ENCODE data around the gene MAP4K4.
A peak's percentile ranks its signal among the peaks of the same experiment; 100 is the strongest.

MAP4K4 gene

DNA sequence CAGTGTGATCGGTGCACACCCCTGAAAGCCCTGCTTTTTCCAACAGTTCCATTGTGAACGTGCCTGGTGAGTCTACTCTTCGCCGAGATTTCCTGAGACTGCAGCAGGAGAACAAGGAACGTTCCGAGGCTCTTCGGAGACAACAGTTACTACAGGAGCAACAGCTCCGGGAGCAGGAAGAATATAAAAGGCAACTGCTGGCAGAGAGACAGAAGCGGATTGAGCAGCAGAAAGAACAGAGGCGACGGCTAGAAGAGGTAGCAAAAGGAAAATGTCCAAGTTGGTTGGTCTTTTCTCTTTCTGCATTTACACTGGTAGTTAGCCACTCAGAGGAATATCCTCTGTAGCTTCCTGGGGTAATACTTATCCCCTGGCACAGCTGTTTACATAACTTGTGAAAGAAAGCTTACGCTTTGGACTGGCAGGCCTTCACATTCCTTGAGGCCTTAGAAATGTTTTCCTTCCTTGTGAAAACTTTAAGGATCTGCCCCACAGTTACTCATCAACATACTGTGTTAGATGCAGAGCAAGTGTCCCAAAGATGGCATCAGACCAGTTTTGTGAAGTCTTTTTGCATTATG, 146.6 kb downstream of the MAP4K4 start:
- DNase-seq: peak; percentile 67

DNA sequence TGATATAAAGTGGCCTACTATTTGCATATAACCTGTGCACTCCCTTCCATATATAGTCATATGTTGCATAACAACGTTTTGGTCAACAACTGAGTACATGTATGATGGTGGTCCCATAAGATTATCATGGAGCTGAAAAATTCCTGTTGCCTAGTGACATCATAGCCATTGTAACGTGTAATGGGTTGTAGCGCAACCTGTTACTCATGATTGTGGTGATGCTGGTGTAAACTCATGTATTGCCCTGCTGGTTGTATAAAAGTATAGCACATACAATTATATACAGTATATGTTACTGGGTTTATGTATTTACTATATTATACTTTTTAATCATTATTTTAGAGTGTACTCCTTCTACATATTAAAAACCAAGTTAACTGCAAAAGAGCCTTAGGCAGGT, 149.5 kb downstream of the MAP4K4 start:
- DNase-seq: no peak

DNA sequence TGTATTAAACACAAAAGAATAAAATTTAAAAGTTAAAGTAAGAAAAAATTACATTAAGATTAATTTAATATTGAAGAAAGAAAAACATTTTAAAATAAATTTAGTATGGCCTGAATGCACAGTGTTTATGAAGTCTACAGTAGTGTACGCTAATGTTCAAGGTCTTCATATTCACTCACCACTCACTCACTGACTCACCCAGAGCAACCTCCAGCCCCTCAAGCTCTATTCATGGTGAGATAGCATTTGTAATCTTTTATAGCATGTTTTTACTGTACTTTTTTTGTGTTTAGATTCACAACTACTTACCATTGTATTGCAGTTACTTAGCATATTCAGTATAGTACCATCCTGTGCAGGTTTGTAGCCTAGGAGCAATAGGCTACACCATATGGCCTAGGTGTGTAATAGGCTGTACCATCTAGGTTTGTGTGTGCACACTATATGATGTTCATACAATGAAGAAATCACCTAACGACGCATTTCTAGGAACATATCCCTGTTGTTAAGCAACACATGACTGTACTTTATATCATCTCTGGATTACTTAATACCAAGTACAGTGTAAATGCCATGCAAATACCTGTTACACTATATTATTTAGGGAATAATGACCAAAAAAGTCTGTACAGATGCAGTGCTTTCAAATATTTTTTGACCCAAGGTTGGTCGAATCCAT, 150.3 kb downstream of the MAP4K4 start:
- DNase-seq: no peak

DNA sequence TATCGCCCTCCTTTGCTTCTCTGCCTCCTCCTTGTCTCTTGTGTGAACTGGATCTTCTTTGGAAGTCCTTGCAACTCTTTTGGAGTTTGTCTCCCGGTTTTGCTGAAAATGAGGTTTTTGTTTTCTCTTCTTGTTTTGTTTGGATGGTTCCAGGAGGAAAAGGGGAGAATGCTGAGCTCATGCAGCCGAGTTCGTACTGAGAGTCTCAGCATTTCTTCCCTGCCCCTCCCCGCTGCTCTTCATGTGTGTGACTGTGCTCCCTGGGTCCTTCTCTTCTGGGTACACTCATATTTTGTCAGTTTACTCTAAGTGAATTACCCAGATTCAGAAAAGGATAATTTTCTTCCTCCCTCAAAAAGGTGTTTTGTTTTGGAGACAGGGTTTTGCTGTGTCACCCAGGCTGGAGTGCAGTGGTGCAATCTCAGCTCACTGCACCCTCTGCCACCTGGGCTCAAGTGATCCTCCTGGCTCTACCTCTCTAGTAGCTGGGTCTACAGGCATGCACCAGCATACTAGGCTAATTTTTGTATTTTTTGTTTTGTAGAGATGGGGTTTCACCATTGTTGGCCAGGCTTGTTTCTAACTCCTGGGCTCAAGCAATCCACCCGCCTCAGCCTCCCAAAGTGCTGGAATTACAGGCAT, 151.4 kb downstream of the MAP4K4 start:
- DNase-seq: no peak

DNA sequence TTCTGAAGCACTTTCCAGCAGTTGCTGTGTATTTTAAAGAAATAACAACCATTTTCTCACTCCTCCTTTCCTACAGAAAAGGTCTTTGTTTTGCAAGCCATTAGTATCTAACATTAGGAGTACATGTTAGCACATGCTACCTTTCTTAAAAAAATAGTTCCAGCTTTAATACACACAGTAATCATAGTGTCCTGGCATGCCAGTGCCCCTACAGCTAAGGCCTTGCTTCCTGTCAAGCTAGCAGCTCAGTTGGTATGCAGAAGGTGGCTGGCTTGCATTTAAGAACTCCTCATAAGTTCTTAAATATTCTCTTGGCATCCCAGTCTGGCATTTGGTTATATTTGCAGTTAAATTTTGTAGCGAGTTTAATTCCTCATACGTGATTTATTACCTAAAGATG, 152.9 kb downstream of the MAP4K4 start:
- no peak for DNase-seq

DNA sequence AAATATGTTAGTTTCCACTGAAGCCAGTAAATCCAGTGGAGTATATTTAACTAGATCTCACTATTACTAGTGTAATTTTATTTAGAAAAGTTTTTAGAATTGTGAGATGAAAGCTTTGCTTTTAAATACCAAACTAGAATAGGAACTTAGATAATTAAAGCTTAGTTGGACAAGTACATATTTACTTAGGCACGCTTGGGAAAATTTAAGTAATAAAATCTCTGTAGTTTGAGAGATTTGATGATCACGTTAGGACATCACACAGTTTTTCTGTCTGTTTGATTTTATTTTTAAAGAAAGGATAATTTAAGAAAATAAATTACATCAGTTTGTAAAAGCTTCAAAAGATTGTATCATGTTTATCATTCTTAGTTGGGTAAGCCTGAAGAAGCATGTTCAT, 153.5 kb downstream of the MAP4K4 start:
- DNase-seq: no peak

DNA sequence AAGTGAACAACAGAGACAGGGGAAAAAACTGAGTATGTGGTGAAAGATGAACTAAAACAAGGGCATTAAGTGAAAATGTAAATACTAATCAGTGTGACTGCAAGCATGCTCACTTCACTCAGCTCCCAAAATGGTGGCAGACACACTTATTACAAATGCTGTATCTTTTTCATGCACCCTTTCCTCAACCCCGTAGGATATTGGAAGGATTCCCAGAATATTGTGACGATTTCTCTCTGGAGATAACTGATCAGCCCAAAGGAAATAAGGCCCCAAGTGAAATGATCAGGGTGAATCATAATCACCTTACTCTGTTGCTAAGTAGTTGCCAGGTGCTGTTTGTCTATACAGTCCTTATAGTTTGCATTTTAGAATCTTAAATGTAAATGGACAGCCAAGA, 155.3 kb downstream of the MAP4K4 start:
- DNase-seq: no peak

DNA sequence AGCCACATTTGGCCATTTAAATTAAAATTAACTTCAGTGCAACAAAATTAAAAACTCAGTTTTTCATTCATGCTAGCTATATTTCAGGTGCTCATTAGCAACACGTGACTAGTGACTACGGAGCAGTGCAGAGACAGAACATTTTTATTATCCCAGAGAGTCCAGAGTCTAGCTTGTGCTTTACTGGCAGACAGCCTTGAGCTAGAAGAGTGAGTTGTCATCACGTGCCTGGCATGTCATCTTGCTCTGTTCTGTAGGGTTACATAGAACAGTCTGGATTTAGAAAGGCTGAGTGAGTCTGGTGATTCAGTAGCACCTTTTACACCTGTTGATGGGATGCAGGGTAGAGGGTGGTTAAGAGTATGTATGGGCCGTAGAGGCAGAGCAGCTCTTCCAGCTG, 157.4 kb downstream of the MAP4K4 start:
- no peak for DNase-seq

DNA sequence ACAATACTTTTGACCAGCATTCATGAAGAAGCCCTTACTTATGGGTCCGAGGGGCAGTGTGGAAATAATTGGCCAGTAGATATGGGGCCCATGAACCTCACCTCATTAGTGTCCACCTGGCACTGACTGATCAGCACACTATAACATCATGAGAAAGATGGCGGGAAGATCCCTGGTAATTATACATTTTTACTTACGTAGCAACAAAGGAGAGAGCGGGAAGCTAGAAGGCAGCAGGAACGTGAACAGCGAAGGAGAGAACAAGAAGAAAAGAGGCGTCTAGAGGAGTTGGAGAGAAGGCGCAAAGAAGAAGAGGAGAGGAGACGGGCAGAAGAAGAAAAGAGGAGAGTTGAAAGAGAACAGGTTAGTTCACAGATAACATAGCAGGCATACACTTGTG, 158.3 kb downstream of the MAP4K4 start:
- DNase-seq: no peak

DNA sequence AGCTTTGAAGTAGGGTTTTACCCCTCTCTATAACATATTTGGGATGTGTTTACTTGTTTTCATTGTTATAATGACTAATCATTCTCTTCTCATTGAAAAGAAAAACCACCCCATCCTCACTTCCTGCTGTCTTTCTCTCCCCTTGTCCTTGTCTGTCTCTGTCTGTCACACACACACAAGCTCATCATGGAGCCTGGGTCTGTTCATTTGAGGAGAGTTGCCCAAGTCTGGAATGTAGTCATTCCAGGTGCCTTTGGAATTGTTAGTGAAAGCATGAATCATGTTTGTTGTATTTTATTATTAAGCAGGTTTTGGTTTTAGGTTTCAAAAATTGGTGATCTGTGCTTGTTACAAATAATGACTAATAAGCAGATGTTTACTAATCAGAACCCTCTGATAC, 160.7 kb downstream of the MAP4K4 start:
- DNase-seq: no peak

DNA sequence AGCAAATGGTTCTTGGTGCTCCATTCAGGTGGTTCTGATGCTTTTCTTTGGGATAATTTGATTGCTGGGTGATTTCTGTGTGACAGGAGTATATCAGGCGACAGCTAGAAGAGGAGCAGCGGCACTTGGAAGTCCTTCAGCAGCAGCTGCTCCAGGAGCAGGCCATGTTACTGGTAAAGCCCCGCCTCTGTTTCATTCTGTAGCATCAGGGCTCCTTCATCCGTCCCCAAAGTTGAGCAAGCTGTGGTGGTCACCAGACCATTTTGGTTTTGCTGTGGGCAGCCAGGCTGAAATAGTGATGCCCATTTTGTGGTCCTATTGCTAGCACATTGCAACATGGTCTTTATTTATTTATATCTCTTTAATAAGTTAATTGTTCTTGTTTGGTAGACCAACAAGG, 161.4 kb downstream of the MAP4K4 start:
- no peak for DNase-seq

DNA sequence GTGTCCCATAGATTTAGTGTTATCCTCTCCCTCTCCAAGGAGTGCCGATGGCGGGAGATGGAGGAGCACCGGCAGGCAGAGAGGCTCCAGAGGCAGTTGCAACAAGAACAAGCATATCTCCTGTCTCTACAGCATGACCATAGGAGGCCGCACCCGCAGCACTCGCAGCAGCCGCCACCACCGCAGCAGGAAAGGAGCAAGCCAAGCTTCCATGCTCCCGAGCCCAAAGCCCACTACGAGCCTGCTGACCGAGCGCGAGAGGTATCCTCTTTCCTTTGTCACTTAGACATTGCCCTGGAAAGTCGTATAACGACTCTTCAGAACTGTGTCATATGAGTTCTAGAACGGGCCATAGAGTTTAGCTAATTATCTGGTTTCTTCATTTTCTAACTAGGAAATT, 162.1 kb downstream of the MAP4K4 start:
- DNase-seq: no peak

DNA sequence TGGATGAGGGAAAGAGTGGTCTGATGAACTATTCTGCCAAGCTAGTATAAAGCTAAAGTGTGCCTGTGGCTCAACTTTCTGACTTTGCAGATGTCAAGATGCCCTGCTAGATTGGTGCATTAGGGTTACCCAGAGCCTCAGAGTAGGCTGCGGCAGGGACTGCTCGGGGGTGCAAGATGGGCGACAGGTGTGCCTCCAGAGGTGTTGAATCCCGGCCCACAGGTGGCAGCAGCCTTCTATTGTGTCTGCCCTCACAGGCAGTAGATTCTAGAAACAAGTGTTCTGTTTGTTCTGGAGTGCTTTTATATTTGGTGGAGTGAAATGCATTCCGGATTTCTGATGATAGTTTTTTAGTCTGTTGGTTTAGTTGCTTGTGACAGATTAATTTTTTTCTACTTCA, 162.7 kb downstream of the MAP4K4 start:
- no peak for DNase-seq

DNA sequence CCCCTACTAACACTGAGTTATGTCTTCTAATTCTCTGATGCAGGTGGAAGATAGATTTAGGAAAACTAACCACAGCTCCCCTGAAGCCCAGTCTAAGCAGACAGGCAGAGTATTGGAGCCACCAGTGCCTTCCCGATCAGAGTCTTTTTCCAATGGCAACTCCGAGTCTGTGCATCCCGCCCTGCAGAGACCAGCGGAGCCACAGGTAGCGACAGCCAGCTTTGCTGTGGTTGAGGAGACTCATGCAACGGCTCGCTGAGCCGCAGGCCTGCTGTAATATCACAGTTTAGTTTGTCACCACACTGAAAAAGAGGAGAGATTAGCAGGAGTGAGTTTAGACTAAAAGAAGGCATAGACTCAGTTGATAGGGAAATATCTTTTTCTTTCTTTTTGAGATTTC, 163.3 kb downstream of the MAP4K4 start:
- DNase-seq: no peak

DNA sequence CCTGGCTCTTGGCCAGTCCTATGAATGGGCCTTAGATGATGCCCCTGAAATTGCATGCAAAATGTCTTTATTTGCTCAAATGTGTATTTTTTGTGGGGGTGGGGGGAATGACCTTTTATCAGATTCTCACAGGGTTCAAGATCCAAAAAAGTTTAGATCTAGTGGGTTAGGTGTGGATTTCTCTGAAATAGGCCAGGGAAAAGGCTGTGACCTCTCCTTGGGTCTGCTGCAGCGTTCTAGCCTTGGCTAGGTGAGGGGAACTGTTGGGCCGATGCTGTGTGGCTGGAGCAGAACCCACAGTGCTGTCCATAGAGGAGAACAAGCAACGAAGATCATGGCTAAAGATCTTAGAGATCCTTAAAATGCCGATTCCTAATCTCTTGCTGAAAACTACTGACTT, 163.9 kb downstream of the MAP4K4 start:
- no peak for DNase-seq

DNA sequence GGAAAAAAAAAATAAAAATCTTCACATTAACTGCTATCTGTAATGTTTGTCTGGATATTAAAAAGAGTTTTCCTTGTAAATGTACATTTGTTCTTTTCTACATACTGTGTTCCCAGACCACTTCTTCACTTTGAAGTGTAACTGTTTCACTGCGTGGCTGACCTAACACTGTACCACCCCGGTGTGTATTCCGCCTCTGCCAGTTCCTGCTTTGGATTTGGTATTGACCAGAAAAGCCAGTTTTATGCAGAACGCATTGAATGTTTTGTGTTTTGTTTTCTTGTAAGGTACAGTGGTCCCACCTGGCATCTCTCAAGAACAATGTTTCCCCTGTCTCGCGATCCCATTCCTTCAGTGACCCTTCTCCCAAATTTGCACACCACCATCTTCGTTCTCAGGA, 166.0 kb downstream of the MAP4K4 start:
- DNase-seq: no peak

DNA sequence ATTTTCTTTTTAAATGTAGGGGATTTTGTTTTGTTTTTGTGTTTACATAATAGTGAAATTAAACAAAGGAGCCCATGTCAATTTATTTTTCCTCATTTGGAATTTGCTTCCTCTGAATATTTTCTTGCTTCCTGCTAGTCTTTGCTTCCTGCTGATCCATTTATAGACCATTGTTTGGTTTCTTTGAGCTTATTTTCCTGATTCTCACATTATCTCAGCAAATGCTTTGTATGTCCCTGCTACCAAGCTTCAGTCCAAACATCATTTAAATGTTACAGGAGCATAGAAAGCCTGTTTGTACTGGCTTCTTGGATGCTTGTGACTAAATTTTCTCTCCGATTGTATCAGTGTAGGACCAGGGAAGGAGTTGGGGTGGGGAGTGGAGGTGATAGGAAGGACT, 166.9 kb downstream of the MAP4K4 start:
- DNase-seq: no peak

DNA sequence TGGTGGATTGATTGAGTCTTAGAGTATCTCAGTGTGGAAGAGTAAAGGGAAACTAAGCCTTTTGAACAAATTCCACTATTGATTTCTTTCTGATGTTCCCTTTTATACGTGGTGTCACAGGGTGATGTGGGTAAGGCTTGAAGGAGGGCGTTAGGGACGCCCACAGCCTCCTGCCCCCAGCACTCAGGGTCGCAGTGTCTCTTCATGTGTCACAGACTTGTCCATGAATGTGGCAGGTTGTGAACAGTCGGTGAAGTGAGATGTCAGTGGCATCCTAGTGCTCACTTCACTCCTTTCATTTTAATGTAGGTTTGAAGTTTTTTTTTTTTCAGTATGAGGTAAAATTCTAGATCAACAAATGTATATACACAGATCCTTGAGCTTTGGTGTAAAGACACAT, 171.0 kb downstream of the MAP4K4 start:
- no peak for DNase-seq

DNA sequence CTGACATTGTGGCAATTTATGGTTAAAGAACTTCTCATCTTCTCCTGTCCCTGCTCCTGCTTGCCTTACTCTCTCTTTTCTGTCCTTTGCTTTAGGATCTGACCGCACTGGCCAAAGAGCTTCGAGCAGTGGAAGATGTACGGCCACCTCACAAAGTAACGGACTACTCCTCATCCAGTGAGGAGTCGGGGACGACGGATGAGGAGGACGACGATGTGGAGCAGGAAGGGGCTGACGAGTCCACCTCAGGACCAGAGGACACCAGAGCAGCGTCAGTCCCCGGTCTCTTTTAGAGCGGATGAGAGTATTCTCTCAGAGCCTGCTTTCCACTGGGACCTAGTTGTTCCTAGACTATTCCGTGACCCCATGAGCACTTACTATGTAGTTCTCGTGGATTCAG, 172.0 kb downstream of the MAP4K4 start:
- DNase-seq: no peak

DNA sequence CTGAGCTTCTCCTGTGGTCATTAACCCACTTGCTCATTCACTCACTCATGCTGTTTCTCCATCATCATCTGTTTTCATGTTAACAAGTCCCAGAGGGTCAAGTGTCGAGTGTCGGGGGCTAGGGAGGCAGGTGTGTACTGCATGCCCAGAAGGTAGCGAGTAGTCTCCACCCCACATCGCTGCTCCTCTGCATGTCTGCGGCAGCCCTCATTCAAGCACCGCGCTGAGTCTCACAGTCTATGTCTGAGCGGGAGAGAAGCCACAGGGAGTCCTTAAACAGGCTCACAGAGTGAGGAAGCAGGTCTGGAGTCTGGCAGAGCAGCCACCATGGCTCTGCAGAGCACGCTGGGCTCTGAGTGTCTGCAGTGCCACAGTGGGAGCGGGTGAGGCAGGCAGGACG, 172.9 kb downstream of the MAP4K4 start:
- DNase-seq: no peak

DNA sequence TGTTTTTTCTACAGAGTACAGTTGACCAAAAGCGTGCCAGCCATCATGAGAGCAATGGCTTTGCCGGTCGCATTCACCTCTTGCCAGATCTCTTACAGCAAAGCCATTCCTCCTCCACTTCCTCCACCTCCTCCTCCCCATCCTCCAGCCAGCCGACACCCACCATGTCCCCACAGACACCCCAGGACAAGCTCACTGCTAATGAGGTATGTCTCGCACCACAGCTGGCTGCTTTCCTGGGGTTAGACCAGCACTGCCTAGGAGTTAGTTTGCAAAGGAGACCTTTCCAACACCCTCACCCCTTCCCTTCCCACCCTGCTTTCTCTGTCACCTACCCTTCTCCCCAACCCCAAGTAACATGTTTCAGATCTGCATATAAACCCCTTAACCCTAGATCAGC, 174.0 kb downstream of the MAP4K4 start:
- DNase-seq: no peak

DNA sequence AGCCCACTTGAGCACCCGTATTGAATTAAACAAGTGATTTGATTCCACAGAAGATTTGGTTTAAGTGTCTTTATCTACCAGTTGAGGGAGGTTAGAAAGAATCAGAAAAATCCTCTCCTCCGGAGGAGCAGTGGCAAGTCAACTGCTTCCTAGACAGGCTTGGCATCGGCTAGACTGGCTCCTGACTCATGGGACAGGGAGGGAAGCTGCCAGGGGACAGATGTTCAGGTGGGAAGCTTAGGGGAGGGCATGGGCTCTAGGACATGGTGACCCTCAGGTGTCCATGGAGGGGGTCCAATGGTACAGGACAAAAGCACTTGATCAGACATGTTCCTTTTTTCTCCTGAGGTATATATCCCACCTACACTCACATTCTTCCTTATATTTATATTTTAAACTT, 175.0 kb downstream of the MAP4K4 start:
- no peak for DNase-seq

DNA sequence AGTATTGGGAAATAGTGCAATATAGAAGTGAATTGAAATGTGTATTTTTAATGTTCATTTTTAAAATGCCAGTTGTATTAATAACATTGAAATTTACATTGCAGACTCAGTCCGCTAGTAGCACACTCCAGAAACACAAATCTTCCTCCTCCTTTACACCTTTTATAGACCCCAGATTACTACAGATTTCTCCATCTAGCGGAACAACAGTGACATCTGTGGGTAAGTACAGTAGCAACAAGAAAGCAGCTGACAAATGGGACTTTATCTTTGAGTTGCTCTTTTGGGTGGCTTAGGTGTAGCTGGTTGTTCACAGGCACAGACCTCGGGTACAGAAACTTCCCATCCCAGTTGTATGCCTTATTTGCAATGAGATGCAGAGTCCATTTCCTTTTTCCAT, 176.0 kb downstream of the MAP4K4 start:
- peak; percentile 9 for DNase-seq

DNA sequence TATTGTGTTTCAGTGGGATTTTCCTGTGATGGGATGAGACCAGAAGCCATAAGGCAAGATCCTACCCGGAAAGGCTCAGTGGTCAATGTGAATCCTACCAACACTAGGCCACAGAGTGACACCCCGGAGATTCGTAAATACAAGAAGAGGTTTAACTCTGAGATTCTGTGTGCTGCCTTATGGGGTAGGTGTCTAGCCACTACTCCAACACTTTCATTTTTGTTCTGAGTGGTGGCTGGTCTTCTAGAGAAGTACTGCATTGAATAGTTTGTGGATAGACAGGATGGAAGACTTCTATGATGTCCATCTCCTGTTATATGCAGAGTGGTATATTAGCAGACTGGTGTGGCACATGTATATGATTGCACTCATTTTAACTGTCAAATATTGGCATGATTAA, 176.6 kb downstream of the MAP4K4 start:
- DNase-seq: no peak

DNA sequence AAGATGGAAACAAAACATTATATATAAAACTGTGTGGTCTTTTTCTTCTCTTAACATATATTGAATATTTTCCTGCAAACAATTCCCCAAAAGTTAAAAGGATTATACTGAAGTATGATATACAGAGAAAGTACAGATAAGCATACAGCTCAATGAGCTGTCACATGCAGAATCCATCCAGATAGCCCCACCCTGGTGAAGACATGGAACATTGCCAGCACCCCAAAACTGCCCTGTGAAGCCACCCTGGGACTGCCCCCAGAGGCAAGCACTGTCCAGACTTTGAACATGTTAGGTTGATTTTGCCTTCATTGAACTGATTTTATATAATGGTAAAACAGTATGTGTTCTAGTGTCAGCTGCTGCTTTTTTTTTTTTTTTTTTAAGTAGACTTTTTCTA, 182.0 kb downstream of the MAP4K4 start:
- DNase-seq: no peak

All from EL (cell line).